SU-DHL-6 (cell line): ENCODE data around the gene LTA4H.

Experiments used
- EZH2phosphoT487 ChIP-seq: fragments of 200-600 bp; sonication (generic), shearing (Covaris generic); conservative IDR thresholded peaks from 2 replicates; pipeline ENCODE4 v1.6.1; 2018; ENCODE audit warnings: mild to moderate bottlenecking, antibody characterized with exemption, low read length, moderate library complexity, mixed read lengths
- TF ChIP-seq, protein P1 (sequence below): fragments of 200-600 bp; sonication (generic); IDR thresholded peaks from one replicate; pipeline ENCODE4 v1.5.1; 2017; ENCODE audit warnings: antibody characterized with exemption, mild to moderate bottlenecking, low read length, moderate library complexity; ENCODE audit not compliant: insufficient read depth, poor library complexity, severe bottlenecking

- TF ChIP-seq, protein P1, sequence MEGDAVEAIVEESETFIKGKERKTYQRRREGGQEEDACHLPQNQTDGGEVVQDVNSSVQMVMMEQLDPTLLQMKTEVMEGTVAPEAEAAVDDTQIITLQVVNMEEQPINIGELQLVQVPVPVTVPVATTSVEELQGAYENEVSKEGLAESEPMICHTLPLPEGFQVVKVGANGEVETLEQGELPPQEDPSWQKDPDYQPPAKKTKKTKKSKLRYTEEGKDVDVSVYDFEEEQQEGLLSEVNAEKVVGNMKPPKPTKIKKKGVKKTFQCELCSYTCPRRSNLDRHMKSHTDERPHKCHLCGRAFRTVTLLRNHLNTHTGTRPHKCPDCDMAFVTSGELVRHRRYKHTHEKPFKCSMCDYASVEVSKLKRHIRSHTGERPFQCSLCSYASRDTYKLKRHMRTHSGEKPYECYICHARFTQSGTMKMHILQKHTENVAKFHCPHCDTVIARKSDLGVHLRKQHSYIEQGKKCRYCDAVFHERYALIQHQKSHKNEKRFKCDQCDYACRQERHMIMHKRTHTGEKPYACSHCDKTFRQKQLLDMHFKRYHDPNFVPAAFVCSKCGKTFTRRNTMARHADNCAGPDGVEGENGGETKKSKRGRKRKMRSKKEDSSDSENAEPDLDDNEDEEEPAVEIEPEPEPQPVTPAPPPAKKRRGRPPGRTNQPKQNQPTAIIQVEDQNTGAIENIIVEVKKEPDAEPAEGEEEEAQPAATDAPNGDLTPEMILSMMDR, result no peak
- TF ChIP-seq EZH2phosphoT487, result no peak
These were observed 46.2 kb upstream of the LTA4H start for GRCh38 chr12:96081596-96081995.
